ENCODE measurements around the gene PDILT. TPM values are rescaled to one million over a fixed set of nuclear protein-coding genes. Genes with fewer than 3 reads are reported as not detected.

Gene PDILT
- total RNA-seq, 1 donor from 2014 or later, result not detected

DNA sequence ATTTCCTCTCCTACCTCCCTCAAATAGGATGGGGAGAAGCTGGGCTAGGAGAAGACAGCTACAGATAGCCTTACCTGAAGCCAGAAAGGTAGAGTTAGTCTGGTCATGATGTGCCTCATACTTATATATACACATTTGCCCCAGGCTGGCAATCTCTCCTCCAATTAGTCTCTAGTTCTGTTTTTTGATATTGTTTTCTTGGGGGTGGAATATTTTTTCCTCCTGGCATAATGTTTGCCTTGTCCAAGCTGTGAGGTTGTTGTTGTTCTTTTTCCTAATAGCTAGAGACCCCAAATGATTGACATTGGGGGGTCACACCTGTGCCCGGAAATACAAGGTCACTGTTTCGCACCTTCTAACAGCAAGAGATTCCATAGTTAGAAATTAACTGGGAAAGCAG, 51.9 kb downstream of the PDILT start, which contains the start of gene UMOD:
Gene UMOD, minus strand, starts transcription at position 101 of the 400 bp plus-strand sequence. CDS start 1,978 bp downstream, outside the sequence.
- H3K27ac Mint-ChIP-seq (ENCODE audit: unreplicated experiment), result no peak within 1 kb of the TSS
- no peaks in the 10 kb centered on the region for H3K36me3 Mint-ChIP-seq (ENCODE audit: low read depth, unreplicated experiment)
- no peaks in the 10 kb centered on the region for H3K79me2 ChIP-seq (ENCODE audit: insufficient read depth, low read length)
- H3K36me3 ChIP-seq (ENCODE audit: insufficient read depth, low read length), result no peaks in the 10 kb centered on the region
- H3K9me3 ChIP-seq (ENCODE audit: insufficient read depth, low read depth, low read length), result no peaks in the 10 kb centered on the region
- H3K27ac ChIP-seq (ENCODE audit: low read depth, low read length), result no peak within 1 kb of the TSS
- no peak for DNase-seq (ENCODE audit: low read depth)
- no peak within 1 kb of the TSS for H3K4me3 Mint-ChIP-seq (ENCODE audit: unreplicated experiment)
- H2AFZ ChIP-seq (ENCODE audit: low read depth, low read length), result no peak within 1 kb of the TSS
- no peak within 1 kb of the TSS for H3K9ac ChIP-seq (ENCODE audit: low read length)
- no peaks in the 10 kb centered on the region for H3K27me3 ChIP-seq (ENCODE audit: insufficient read depth, low read length)
- H4K20me1 ChIP-seq (ENCODE audit: insufficient read depth, low read length), result no peaks in the 10 kb centered on the region
- no peaks in the 10 kb centered on the region for H3K4me1 ChIP-seq (ENCODE audit: insufficient read depth, low read length)
- no peak within 1 kb of the TSS for H3K4me2 ChIP-seq (ENCODE audit: low read length)
- TF ChIP-seq, protein P1, sequence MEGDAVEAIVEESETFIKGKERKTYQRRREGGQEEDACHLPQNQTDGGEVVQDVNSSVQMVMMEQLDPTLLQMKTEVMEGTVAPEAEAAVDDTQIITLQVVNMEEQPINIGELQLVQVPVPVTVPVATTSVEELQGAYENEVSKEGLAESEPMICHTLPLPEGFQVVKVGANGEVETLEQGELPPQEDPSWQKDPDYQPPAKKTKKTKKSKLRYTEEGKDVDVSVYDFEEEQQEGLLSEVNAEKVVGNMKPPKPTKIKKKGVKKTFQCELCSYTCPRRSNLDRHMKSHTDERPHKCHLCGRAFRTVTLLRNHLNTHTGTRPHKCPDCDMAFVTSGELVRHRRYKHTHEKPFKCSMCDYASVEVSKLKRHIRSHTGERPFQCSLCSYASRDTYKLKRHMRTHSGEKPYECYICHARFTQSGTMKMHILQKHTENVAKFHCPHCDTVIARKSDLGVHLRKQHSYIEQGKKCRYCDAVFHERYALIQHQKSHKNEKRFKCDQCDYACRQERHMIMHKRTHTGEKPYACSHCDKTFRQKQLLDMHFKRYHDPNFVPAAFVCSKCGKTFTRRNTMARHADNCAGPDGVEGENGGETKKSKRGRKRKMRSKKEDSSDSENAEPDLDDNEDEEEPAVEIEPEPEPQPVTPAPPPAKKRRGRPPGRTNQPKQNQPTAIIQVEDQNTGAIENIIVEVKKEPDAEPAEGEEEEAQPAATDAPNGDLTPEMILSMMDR (IDR thresholded peaks at IDR 0.05; ENCODE audit: insufficient read depth, low read depth, low read length), result no peak
- no peak for TF ChIP-seq EZH2 (IDR thresholded peaks at IDR 0.05; ENCODE audit: insufficient read depth, low read length)
- peaks cover 3% of the 10 kb centered on the region for H3K9me3 Mint-ChIP-seq (ENCODE audit: unreplicated experiment)
- H3K27me3 Mint-ChIP-seq (ENCODE audit: low read depth, unreplicated experiment), result peaks cover 22% of the 10 kb centered on the region
- H3K4me3 ChIP-seq (ENCODE audit: insufficient read depth, low read depth, low read length), result no peak within 1 kb of the TSS
- H3K4me1 Mint-ChIP-seq (ENCODE audit: low read depth, unreplicated experiment), result no peaks in the 10 kb centered on the region
- FAIRE-seq, result no peak

DNA sequence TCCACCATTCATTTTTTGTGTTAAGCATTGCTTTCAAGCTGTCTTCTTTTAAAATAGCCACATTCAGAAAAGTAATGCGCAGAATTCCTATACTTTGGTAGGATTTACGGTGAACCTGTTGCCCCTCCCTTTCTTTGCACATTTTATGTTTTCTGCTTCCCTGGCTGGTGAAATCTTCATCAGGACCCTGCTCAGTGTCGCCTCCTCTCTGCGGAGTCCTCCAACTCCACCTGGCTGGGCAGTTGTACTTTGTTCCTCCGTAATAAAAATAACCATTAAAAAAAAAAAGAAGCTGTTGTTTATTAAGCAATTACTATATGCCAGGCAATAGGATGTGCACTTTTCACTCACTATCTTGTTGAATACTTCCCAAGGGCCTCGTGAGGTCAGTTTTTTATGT, 54.9 kb downstream of the PDILT start:
- Mint-ChIP-seq H3K27me3 (ENCODE audit: low read depth, unreplicated experiment) (peaks cover 13% of the 10 kb centered on the region), H3K4me1 (ENCODE audit: low read depth, unreplicated experiment) (no peaks in the 10 kb centered on the region), H3K4me3 (ENCODE audit: unreplicated experiment) (no peak overlapping the region), H3K27ac (ENCODE audit: unreplicated experiment) (no peak overlapping the region), H3K9me3 (ENCODE audit: unreplicated experiment) (no peaks in the 10 kb centered on the region), H3K36me3 (ENCODE audit: low read depth, unreplicated experiment) (no peaks in the 10 kb centered on the region)
- no peak overlapping the region for H2AFZ ChIP-seq (ENCODE audit: low read depth, low read length)
- no peak for TF ChIP-seq EZH2 (IDR thresholded peaks at IDR 0.05; ENCODE audit: insufficient read depth, low read length)
- TF ChIP-seq, protein P1 (IDR thresholded peaks at IDR 0.05; ENCODE audit: insufficient read depth, low read depth, low read length), result no peak
- H3K79me2 ChIP-seq (ENCODE audit: insufficient read depth, low read length), result no peaks in the 10 kb centered on the region
- H3K27ac ChIP-seq (ENCODE audit: low read depth, low read length), result no peak overlapping the region
- FAIRE-seq, result no peak
- no peak overlapping the region for H3K4me3 ChIP-seq (ENCODE audit: insufficient read depth, low read depth, low read length)
- H3K9ac ChIP-seq (ENCODE audit: low read length), result no peak overlapping the region
- H4K20me1 ChIP-seq (ENCODE audit: insufficient read depth, low read length), result no peaks in the 10 kb centered on the region
- H3K36me3 ChIP-seq (ENCODE audit: insufficient read depth, low read length), result no peaks in the 10 kb centered on the region
- H3K4me2 ChIP-seq (ENCODE audit: low read length), result no peak overlapping the region
- no peaks in the 10 kb centered on the region for H3K27me3 ChIP-seq (ENCODE audit: insufficient read depth, low read length)
- H3K4me1 ChIP-seq (ENCODE audit: insufficient read depth, low read length), result no peaks in the 10 kb centered on the region
- no peak for DNase-seq (ENCODE audit: low read depth)
- no peaks in the 10 kb centered on the region for H3K9me3 ChIP-seq (ENCODE audit: insufficient read depth, low read depth, low read length)

DNA sequence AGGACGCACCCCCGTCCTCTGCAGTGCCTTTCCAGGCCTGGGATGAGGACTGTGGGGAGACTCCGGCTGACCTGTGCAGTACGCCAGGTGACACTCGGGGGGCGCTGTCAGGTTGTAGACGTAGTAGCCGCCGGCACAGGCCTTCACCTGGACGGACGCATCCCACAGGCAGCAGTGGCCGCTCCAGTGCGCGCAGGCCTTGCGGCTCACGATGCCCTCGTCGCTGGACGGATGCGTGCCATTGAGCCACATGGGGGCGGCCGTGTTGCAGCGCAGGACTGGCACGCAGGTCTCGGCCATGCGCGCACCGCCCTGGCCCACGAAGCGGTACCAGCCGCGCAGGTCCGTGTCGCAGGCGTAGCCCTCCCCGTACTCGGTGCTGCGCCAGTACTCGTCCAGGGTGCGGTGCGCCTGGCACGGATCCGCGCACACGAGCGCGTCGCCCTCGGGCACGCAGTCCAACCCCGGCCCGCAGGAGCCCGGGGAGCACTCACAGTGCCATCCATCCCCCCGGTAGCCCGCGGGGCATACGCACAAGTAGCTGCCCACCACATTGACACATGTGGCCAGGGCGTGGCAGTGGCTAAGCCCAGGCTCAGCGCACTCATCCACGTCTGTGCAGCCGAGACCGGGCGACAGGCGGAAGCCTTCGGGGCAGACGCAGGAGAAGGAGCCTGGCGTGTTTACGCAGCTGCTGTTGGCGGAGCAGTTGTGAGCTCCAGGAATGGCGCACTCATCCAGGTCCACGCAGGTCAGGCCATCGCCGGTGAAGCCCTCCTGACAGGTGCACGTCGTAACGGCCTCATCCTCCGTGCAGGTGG, 56.0 kb downstream of the PDILT start:
- Histone ChIP-seq H2AFZ (ENCODE audit: low read depth, low read length) (no peak overlapping the region), H3K4me3 (ENCODE audit: insufficient read depth, low read depth, low read length) (no peak overlapping the region), H3K36me3 (ENCODE audit: insufficient read depth, low read length) (no peaks in the 10 kb centered on the region), H3K9ac (ENCODE audit: low read length) (no peak overlapping the region), H3K27ac (ENCODE audit: low read depth, low read length) (no peak overlapping the region), H3K79me2 (ENCODE audit: insufficient read depth, low read length) (no peaks in the 10 kb centered on the region), H4K20me1 (ENCODE audit: insufficient read depth, low read length) (no peaks in the 10 kb centered on the region), H3K27me3 (ENCODE audit: insufficient read depth, low read length) (no peaks in the 10 kb centered on the region), H3K4me2 (ENCODE audit: low read length) (no peak overlapping the region), H3K4me1 (ENCODE audit: insufficient read depth, low read length) (no peaks in the 10 kb centered on the region), H3K9me3 (ENCODE audit: insufficient read depth, low read depth, low read length) (no peaks in the 10 kb centered on the region)
- Mint-ChIP-seq H3K4me1 (ENCODE audit: low read depth, unreplicated experiment) (no peaks in the 10 kb centered on the region), H3K27ac (ENCODE audit: unreplicated experiment) (no peak overlapping the region), H3K27me3 (ENCODE audit: low read depth, unreplicated experiment) (peaks cover 14% of the 10 kb centered on the region), H3K9me3 (ENCODE audit: unreplicated experiment) (no peaks in the 10 kb centered on the region), H3K36me3 (ENCODE audit: low read depth, unreplicated experiment) (no peaks in the 10 kb centered on the region), H3K4me3 (ENCODE audit: unreplicated experiment) (no peak overlapping the region)
- no peak for FAIRE-seq
- no peak for TF ChIP-seq EZH2 (IDR thresholded peaks at IDR 0.05; ENCODE audit: insufficient read depth, low read length)
- TF ChIP-seq, protein P1 (IDR thresholded peaks at IDR 0.05; ENCODE audit: insufficient read depth, low read depth, low read length), result no peak
- no peak for DNase-seq (ENCODE audit: low read depth)

Data from astrocyte (in vitro differentiated cells and primary cell).